OCI-M2 (cell line): ENCODE measurements around the gene SYT17.

Experiments used
- DNase-seq: peaks from one replicate; lab custom pipeline; 2025; ENCODE audit not compliant: unreplicated experiment; lab: John Stamatoyannopoulos, UW

SYT17 gene

GRCh38 chr16:19242987-19243575 is 75.0 kb downstream of the SYT17 start:
- no peak for DNase-seq

DNA sequence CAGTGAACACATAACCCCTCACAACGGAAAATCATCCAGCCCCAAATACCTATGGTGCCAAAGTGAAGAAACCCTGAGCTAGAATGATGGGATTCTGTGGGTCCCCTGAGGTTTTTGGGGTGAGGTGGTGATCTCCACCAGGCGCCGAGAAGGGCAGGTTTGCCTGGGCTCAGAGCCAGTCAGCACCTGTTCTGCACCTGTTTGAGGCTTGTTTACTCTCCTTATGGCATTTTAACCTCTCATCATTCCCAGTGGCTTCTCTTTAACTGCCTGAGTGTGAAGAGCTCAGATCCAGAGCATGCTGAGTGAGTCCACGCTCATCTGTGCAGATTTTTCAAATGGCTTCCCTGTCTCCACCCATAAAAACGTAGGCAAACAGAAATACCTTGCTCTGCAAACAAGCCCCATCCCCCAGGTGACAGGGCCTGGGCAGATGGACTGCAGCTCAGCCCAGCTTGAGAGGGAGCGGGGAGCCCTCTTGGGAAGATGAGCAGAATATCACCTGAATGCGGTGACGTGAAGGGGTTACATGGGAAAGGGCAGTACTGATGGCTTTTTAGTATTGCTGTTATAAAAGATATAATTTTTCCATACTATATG is 77.4 kb downstream of the SYT17 start:
- DNase-seq = no peak

DNA sequence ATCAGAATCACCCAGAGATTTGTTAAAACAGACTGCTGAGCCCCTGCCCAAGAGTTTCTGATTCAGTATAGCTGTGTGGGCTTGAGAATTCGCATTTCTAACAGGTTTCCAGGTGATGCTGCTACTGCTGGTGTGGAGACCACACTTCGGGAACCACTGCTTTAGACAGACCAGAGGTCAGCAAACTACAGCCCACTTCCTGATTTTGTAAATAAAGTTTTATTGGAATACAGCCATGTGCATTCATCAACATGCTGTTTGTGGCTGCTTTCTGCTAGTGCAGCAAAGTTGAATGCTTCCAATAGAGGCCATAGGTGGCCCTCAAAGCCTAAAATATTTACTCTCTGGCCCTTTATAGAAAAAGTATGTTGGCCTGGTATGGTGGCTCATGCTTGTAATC is 84.9 kb downstream of the SYT17 start:
- no peak for DNase-seq

DNA sequence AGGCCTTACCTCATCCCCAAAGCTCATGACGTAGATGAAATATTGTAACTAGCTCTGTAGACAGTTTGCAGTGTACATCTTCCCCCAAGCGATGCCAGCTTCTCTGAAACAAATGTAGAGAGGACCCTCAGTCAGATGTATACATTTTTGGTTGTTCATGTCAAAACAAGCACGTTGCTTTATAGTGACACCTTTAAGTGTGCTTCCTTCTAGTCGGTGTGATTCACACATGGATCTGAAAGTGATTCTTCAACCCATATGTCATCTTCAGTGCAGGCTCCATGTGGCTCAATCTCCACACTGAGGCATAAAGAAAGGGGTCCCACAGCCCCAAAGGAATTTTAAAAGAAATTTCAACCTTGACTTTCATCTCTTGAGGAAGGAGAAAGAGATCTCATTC is 86.6 kb downstream of the SYT17 start:
- DNase-seq = no peak

DNA sequence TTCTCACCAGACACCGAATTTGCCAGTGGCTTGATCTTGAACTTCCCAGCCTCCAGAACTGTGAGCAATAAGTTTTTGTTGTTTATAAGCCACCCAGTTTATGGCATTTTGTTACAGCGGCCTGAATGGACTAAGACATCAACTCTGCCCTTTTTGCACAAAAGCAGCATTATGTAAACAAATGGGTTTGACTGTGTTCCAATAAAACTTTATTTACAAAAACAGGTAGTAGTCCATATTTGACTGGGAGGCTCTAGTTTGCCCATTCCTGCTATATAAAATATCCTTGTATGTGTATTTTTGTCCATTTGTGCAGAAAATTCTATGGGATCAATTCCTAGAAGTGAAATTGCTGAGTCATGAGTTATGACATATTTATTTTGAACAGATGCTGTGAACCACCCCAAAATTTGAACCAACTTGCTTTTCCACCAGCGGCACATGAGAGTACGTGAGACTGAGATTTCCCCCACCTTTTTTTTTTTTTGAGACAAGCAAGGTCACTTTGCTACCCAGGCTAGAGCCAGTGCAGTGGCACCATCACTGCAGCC is 96.2 kb downstream of the SYT17 start:
- DNase-seq = no peak

DNA sequence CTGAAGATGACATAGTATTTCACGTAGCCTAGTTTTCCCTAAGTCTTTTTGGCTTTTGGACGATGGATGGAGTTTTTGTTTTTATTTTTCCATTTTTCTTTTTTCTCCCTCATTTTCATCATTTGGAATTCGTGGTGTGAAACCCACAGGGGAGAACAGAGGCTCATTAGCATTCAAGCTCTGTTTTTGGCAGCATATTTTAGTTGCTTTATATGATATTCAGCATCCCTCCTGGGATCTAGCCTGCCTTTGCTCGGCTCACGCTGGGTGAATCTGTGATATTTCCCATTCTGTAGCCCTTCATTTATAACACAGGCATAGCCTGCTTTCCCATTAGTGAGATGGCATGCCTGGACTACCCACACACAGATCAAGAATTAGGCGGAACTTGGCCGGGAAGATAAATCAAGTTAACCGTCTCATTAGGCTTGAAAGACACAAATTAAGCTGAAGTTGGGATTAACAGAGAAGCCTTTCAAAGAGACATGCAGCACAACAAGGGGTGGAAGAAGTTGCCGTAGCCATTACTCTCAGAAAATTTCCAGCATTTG is 97.4 kb downstream of the SYT17 start:
- DNase-seq = no peak

DNA sequence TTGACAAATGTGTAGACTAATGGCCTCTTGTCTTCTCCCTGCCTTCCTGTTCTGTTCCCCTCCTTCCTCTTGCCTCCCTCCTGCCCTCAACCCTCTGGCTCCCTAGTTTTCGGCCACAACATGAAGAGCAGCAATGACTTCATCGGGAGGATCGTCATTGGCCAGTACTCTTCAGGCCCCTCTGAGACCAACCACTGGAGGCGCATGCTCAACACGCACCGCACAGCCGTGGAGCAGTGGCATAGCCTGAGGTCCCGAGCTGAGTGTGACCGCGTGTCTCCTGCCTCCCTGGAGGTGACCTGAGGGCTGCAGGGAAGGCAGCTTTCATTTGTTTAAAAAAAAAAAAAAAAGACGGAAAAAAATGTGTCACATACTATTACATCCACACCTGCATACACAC is 98.7 kb downstream of the SYT17 start:
- no peak for DNase-seq

DNA sequence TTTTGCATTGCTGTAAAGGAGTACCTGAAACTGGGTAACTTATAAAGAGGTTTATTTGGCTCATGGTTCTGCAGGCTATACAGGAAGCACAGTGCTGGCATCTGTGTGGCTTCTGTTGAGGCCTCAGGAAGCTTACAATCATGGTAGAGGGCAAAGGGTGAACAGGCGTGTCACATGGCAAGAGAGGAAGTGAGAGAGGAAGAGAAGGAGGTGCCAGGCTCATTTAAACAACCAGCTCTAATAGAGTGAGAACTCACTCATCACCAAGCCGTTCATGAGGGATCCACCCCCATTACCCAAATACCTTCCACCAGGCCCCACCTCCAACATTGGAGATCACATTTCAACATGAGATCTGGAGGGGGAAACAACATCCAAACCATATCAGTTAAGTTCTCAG is 101.1 kb downstream of the SYT17 start:
- no peak for DNase-seq

DNA sequence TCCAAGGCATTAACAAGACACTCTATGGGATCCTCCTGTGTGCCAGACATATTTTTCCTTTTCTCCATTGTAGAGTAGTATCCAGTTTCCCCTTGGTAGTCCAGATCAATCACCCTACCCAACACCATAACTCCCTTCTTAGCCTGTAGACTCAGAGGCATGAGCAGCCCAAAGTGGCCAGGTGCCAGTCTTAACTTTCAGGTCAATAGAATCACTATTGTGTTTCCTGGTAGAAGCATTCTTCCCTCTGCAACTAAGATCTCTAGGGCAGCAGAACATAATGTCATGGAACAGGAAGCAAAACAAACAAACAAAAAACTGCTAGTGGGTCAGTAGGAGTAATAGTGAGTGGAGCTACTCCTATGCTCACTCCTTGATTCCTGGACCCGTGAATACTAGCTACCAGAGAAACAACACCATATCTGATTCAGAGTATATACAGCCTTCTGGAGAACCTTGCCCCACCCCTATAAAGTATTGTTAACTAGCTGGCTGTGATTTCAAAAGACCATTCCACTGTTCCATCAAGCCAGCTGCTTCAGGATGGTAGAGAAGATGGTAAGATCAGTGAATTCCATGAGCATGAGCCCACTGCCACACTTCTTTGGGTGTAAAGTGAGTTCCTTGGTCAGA is 106.2 kb downstream of the SYT17 start:
- no peak for DNase-seq

- no peak for DNase-seq
Observed at GRCh38 chr16:19278403-19278802, 110.4 kb downstream of the SYT17 start.

GRCh38 chr16:19281246-19281645 is 113.2 kb downstream of the SYT17 start:
- DNase-seq = no peak

- no peak for DNase-seq
Observed at GRCh38 chr16:19282101-19282500, 114.1 kb downstream of the SYT17 start.

- no peak for DNase-seq
Observed at GRCh38 chr16:19283637-19284036, 115.6 kb downstream of the SYT17 start.

GRCh38 chr16:19284207-19284606 is 116.2 kb downstream of the SYT17 start:
- no peak for DNase-seq

- DNase-seq = no peak
Observed at GRCh38 chr16:19285431-19285830, 117.4 kb downstream of the SYT17 start, which contains the start of gene CLEC19A. CLEC19A (plus strand) TSS chr16:19285731; CDS start chr16:19285852, 121 bp downstream.

- no peak for DNase-seq
Observed at GRCh38 chr16:19286827-19287226, 118.8 kb downstream of the SYT17 start.

DNA sequence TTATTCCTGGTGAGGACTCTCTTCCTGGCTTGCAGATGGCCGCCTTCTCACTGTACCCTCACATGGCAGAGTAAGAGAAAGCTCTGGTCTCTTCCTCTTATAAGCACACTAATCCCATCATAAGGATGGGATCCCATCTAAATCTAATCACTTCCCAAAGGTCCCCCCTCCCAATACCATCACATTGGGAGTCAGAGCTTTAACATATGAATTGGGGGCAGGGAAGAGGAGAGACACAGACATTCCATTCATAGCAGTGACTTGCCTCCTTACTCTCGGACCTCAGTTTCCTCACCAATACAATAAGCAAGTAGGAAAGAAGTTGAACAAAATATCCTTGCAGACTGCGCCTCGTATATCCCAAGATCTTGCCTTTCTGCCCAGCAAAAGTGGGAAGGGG is 119.2 kb downstream of the SYT17 start:
- DNase-seq = no peak

DNA sequence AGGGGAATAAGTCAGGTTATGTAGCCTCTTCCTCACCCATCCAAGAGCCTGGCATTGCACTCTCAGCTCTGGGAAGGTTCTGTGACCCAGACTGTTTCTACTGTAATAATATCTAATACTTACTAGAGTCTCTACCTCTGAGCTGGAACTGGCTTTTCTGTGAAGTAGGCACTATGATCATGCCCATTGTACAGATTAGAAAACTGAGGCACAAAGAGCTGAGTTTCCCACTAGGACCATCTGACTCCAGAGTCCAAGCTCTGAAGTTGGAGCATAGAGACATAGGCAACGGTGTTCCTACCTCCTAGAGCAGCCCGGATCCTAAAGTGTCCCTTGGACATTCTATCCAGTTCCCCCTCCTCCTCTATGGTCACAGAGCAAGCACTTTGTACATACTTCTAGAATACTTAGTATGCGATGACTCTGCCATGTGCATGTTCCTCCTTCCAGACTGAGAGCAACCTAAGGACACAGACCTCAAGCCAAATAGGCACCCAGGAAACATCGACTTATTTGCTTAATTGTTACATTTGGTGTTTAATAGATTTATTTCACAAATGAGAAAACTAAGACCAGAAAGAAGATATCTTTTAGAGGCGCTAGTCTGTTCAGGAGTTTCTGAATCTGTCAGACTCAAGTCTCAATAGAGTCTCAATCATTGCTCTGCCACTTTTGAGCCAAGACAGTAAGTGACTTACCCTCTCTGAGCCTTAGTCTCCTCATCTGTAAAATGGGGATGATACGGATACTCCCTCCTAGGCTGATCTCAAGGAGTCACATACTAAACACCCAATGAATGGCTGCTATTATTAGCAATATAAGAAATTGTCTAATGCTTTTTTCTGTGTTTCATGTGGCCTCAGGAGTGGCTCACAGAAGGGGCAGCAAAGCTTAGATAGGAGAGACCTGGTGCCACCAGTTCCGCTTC is 121.1 kb downstream of the SYT17 start:
- no peak for DNase-seq

- DNase-seq = no peak
Observed at GRCh38 chr16:19289811-19290485, 121.9 kb downstream of the SYT17 start.

- no peak for DNase-seq
Observed at GRCh38 chr16:19290860-19291259, 122.8 kb downstream of the SYT17 start.
